ENCODE measurements around the gene NLRX1.

DNA sequence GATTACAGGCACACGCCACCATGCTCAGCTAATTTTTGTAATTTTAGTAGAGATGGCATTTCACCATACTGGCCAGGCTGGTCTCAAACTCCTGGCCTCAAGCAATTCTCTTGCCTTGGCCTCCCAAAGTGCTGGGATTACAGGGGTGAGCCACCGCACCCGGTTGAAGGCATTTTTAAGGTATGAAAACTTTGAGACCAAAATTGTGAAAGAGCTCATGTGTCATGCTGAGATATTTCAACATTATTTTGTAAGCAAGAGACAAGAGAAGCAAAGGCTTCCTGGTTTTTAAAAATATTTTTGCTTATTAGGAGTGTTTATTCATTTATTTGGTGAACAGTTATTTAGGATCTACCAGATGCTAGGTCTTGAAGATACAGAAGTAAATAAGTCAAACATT lies 23.6 kb downstream of the NLRX1 start:
- TF ChIP-seq, protein P1, sequence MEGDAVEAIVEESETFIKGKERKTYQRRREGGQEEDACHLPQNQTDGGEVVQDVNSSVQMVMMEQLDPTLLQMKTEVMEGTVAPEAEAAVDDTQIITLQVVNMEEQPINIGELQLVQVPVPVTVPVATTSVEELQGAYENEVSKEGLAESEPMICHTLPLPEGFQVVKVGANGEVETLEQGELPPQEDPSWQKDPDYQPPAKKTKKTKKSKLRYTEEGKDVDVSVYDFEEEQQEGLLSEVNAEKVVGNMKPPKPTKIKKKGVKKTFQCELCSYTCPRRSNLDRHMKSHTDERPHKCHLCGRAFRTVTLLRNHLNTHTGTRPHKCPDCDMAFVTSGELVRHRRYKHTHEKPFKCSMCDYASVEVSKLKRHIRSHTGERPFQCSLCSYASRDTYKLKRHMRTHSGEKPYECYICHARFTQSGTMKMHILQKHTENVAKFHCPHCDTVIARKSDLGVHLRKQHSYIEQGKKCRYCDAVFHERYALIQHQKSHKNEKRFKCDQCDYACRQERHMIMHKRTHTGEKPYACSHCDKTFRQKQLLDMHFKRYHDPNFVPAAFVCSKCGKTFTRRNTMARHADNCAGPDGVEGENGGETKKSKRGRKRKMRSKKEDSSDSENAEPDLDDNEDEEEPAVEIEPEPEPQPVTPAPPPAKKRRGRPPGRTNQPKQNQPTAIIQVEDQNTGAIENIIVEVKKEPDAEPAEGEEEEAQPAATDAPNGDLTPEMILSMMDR (IDR thresholded peaks at IDR 0.05), result no peak
- no peak for TF ChIP-seq POLR2A (IDR thresholded peaks at IDR 0.05)

Data from right lobe of liver (tissue), 4 donors.